ENCODE results near the gene PTH1R.

GRCh38 chr3:46931631-46932331 lies 54.3 kb downstream of the PTH1R start:
- no peak for TF ChIP-seq CTCF (IDR thresholded peaks at IDR 0.05)
- TF ChIP-seq POLR2A (IDR thresholded peaks at IDR 0.05) = no peak

Measured in heart left ventricle (tissue), 13 donors.